ENCODE measurements around the gene ATRAID.

DNA sequence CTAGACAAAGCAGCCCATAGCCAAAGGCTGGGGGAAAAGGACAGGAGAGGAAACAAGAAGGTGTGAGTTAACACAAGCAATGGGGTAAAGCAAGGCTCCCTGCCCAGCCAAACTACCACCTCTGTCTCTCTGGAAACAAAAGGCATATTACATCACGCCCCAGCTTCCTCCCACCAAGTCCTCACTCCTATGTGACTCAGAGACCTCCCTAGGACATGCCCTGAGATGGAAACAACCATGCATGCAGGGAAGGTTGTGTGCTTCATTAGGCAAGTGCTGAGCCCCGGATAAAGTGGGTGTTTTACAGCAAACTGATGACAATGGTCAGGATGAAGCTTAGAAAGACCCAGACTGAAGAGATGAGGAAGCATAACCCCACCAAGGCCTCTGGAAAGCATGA is 9.0 kb upstream of the ATRAID start:
- TF ChIP-seq EZH2 (IDR thresholded peaks at IDR 0.05; ENCODE audit: borderline replicate concordance, low read length): no peak
- TF ChIP-seq, protein P1, sequence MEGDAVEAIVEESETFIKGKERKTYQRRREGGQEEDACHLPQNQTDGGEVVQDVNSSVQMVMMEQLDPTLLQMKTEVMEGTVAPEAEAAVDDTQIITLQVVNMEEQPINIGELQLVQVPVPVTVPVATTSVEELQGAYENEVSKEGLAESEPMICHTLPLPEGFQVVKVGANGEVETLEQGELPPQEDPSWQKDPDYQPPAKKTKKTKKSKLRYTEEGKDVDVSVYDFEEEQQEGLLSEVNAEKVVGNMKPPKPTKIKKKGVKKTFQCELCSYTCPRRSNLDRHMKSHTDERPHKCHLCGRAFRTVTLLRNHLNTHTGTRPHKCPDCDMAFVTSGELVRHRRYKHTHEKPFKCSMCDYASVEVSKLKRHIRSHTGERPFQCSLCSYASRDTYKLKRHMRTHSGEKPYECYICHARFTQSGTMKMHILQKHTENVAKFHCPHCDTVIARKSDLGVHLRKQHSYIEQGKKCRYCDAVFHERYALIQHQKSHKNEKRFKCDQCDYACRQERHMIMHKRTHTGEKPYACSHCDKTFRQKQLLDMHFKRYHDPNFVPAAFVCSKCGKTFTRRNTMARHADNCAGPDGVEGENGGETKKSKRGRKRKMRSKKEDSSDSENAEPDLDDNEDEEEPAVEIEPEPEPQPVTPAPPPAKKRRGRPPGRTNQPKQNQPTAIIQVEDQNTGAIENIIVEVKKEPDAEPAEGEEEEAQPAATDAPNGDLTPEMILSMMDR (conservative IDR thresholded peaks at IDR 0.05 in 1 of 2, IDR thresholded peaks at IDR 0.05 in 1 of 2; ENCODE audit: extremely low read depth in 1 of 2, insufficient read depth in 1 of 2, low read depth in 1 of 2, low read length in 2 of 2): no peak

All from mammary epithelial cell (primary cell).